Thyroid gland (tissue), 4 donors: ENCODE measurements around the gene ADCYAP1R1.

Experiments used
- CTCF ChIP-seq, 6 experiments: fragments of 200-600 bp in 3 of 6; fragments of 450-650 bp in 3 of 6; sonication (generic) in 3 of 6; IDR thresholded peaks; one replicate each; pipeline ENCODE4 v1.5.1; 2016 to 2019; ENCODE audit warnings: antibody characterized with exemption in 6 of 6, mild to moderate bottlenecking in 2 of 6, inconsistent platforms in 1 of 6, moderate library complexity in 1 of 6
- POLR2A ChIP-seq, 2 donors: fragments of 450-650 bp; IDR thresholded peaks; one replicate each; pipeline ENCODE4 v1.6.1; 2017; ENCODE audit warnings: antibody characterized with exemption in 2 of 2, mild to moderate bottlenecking in 2 of 2, moderate library complexity in 1 of 2

DNA sequence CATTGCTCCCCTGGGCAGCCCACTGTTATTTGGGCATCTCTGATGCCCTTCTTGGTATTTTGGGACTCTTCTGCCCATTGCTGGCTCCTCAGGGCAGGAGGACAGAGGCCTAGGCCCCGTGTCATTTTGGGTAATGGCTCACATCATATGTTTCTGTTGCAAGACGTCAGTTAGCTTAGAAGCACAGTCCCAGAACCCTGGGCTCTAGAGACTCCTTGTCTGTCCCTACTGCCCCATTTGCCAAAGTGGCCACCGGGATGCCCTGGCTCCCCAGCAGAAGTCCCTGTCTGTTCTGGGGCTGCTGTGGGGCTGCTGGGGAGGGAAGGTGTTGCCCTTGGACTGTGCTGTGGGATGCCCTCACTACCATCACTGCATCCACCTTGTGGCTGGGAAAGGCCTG lies 48.8 kb downstream of the ADCYAP1R1 start:
- TF ChIP-seq POLR2A (IDR thresholded peaks at IDR 0.05) (no peak), CTCF (IDR thresholded peaks at IDR 0.05) (no peak)
